ENCODE results near the gene PLOD3. TPM values are rescaled to one million over a fixed set of nuclear protein-coding genes. Genes with fewer than 3 reads are reported as not detected.

Gene PLOD3
- total and polyA plus RNA-seq, 2 donors (not counting 1 experiment from before 2014, with no cell fraction given), result 40.1 to 47.5 TPM

GRCh38 chr7:101172854-101173751 lies 44.3 kb downstream of the PLOD3 start:
- Mint-ChIP-seq H3K27me3 (peaks cover 82% of the 10 kb centered on the region), H3K9me3 (ENCODE audit: insufficient read depth) (no peaks in the 10 kb centered on the region), H3K27ac (peak overlapping the region; percentile 56), H3K4me1 (peaks cover 44% of the 10 kb centered on the region), H3K4me3 (peak overlapping the region; percentile 50)
- H4K20me1 ChIP-seq (ENCODE audit: control insufficient read depth, insufficient read depth, low read length, poor library complexity, severe bottlenecking), result no peaks in the 10 kb centered on the region
- H3K27ac ChIP-seq (ENCODE audit: low read length in 2 of 2), result no peak overlapping the region
- no peak overlapping the region for H2AFZ ChIP-seq (ENCODE audit: insufficient read depth, low read depth, low read length, poor library complexity, severe bottlenecking)
- H3K4me3 ChIP-seq (ENCODE audit: control extremely low read depth in 1 of 5, extremely low read depth in 1 of 5, insufficient read depth in 1 of 5, low read depth in 2 of 5, low read length in 4 of 5), result peak overlapping the region in 1 of 5 experiments; percentile 23
- peaks cover 0 to 51% (median 1%) of the 10 kb centered on the region in 3 donors for H3K9me3 ChIP-seq (ENCODE audit: control extremely low read depth in 1 of 3, control insufficient read depth in 2 of 3, insufficient read depth in 1 of 3, low read length in 2 of 3)
- H3K36me3 ChIP-seq (replicated peaks in 1 of 2; ENCODE audit: control extremely low read depth in 1 of 2, control insufficient read depth in 1 of 2, extremely low read depth in 1 of 2, insufficient read depth in 2 of 2, low read length in 1 of 2), result no peaks in the 10 kb centered on the region
- H3K79me2 ChIP-seq (ENCODE audit: control insufficient read depth, insufficient read depth, low read length), result no peaks in the 10 kb centered on the region
- ATAC-seq (ENCODE audit: low read depth) (no peak), DNase-seq (peak; percentile 41)
- peaks cover 53 to 59% of the 10 kb centered on the region in 2 donors for H3K4me1 ChIP-seq (ENCODE audit: control insufficient read depth in 2 of 2, insufficient read depth in 2 of 2, low read length in 2 of 2)
- H3K9ac ChIP-seq (ENCODE audit: low read length), result no peak overlapping the region
- intact Hi-C loops (cut with micrococcal nuclease), result no loop called here
- peaks cover 0 to 100% (median 84%) of the 10 kb centered on the region in 4 experiments for H3K27me3 ChIP-seq (replicated peaks in 1 of 4; ENCODE audit: control extremely low read depth in 1 of 4, control insufficient read depth in 3 of 4, insufficient read depth in 4 of 4, low read length in 3 of 4)
- peak overlapping the region; percentile 56 for H3K4me2 ChIP-seq (replicated peaks; ENCODE audit: low read depth, low read length, poor library complexity, severe bottlenecking)
- TF ChIP-seq CTCF (IDR thresholded peaks at IDR 0.05) (no peak), EZH2 (IDR thresholded peaks at IDR 0.05; ENCODE audit: borderline replicate concordance, insufficient read depth, low read depth, low read length, poor library complexity, severe bottlenecking) (no peak)
- CTCF ChIA-PET, result interaction anchor here (0.9 to 1.3 kb wide), 3 partner anchors 8 to 283 kb away, joined by 3 to 7 read pairs (median 3); partner anchors contain the start of genes UFSP1 and VGF
- POLR2A ChIA-PET, result no interaction called here
- WGBS (ENCODE audit: insufficient coverage), result 6% methylated on average over 46 of the region's 53 CpGs

Measured in B cell (primary cell).